ENCODE results near the gene TPCN1.
A peak's percentile ranks its signal among the peaks of the same experiment; 100 is the strongest.

TPCN1 gene

DNA sequence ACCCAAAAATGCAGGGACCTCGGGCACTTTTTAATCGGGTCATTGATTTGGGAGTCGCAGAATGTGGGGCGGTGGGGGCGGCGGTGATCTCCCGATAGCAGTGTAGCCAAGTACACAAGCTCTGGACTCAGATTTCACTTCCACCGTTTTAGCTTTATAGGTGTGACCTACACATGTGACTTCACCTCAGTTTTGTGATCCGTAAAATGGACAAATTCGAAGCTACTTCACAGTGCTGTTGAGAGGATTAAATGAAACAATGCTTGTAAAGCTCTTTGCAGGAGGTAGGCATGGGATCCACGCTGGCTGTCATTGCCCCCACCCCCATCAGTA is 35.3 kb upstream of the TPCN1 start:
- Histone ChIP-seq H3K4me1 (ENCODE audit: insufficient read depth, low read length) (peaks cover 11% of the 10 kb centered on the region; the same call in 1 of the 2 replicates), H3K36me3 (ENCODE audit: insufficient read depth, low read length) (0 out of 2 replicates have a peak, but pooled peaks cover 6% of the 10 kb centered on the region), H3K9me3 (ENCODE audit: control insufficient read depth, insufficient read depth, low read length) (no peaks in the 10 kb centered on the region), H3K9ac (ENCODE audit: low read depth, low read length) (peak overlapping the region; percentile 84)

DNA sequence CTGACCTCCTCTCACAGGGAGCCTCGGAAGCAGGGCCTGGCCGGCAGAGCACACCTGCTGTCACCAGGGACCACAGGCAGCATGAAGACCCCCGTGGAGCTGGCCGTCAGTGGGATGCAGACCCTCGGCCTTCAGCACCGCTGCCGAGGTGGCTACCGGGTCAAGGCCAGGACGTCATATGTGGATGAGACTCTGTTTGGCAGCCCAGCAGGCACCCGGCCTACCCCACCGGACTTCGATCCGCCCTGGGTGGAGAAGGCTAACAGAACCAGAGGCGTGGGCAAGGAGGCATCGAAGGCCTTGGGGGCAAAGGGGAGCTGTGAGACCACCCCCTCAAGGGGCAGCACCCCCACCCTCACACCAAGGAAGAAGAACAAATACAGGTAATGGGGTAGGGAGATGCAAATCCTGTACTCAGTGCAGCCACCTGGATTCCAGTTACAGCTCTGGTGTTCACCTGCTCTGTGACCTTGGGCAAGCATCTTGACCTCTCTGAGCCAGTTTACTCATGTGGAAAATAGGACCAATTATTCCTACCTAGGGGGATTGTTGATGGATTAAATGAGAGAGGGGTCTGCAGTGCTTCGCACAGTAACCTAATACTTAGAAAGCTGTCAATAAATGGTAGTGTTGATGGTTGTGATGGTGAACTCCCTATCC is 34.5 kb upstream of the TPCN1 start:
- no peaks in the 10 kb centered on the region for H3K9me3 ChIP-seq (ENCODE audit: control insufficient read depth, insufficient read depth, low read length)
- no peak overlapping the region; the same call in 1 of the 2 replicates for H3K9ac ChIP-seq (ENCODE audit: low read depth, low read length)
- H3K4me1 ChIP-seq (ENCODE audit: insufficient read depth, low read length): peaks cover 12% of the 10 kb centered on the region; the same call in 1 of the 2 replicates
- H3K36me3 ChIP-seq (ENCODE audit: insufficient read depth, low read length): 0 out of 2 replicates have a peak, but pooled peaks cover 11% of the 10 kb centered on the region

DNA sequence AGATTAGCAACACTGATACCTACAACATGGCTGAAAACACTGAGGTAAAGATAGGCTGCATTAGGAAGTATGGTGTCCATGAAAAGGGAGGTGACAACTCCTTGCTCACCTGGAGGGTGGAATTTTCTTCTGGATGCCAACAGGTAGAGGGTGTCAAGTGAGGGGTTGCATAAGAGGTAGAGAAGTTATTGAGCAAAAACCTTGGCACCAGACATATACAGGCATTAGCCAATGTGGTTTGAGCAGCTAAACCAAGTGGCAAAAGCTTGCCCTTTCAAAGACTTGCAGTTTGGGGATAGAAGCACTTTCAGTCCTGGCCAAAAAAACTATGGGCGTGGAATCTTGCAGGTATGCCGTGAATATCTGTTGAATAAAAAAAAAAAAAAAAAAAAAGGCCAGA is 31.9 kb upstream of the TPCN1 start:
- Histone ChIP-seq H3K9ac (ENCODE audit: low read depth, low read length) (no peak overlapping the region), H3K36me3 (ENCODE audit: insufficient read depth, low read length) (0 out of 2 replicates have a peak, but pooled peaks cover 7% of the 10 kb centered on the region), H3K9me3 (ENCODE audit: control insufficient read depth, insufficient read depth, low read length) (no peaks in the 10 kb centered on the region), H3K4me1 (ENCODE audit: insufficient read depth, low read length) (peaks cover 20% of the 10 kb centered on the region)

DNA sequence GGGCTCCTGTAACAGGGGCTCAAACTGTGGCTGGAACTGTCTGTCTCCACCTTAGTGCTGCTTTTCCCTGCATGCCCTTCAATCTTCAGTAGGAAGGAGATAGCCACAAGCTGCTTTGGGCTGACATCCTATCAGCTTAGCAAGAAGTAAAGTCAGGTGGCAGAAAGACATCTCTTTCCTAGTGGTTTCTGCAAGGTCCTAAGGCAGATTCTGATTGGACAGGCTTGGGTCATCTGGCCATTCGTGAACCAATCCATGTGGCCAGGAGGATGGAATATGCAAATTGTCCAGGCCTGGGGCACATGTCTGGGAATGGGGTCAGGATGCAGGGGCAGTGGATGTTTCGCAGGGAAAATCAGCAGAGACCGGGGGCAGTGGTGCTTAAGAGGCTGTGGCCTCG is 30.5 kb upstream of the TPCN1 start:
- Histone ChIP-seq H3K4me1 (ENCODE audit: insufficient read depth, low read length) (peaks cover 20% of the 10 kb centered on the region), H3K9ac (ENCODE audit: low read depth, low read length) (no peak overlapping the region), H3K36me3 (ENCODE audit: insufficient read depth, low read length) (0 out of 2 replicates have a peak, but pooled peaks cover 7% of the 10 kb centered on the region), H3K9me3 (ENCODE audit: control insufficient read depth, insufficient read depth, low read length) (no peaks in the 10 kb centered on the region)

DNA sequence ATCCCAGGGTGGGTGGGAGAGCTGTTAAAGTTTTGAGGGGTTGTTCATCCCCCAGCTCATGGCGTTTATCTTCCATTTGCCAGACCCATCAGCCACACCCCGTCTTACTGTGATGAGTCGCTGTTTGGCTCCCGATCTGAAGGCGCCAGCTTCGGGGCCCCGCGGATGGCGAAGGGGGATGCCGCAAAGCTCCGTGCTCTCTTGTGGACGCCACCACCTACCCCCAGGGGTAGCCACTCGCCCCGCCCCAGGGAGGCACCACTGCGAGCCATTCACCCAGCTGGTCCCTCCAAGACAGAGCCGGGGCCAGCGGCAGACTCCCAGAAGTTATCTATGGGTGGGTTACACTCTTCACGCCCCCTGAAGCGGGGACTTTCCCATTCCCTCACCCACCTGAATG is 30.0 kb upstream of the TPCN1 start:
- Histone ChIP-seq H3K36me3 (ENCODE audit: insufficient read depth, low read length) (0 out of 2 replicates have a peak, but pooled peaks cover 7% of the 10 kb centered on the region), H3K9me3 (ENCODE audit: control insufficient read depth, insufficient read depth, low read length) (no peaks in the 10 kb centered on the region), H3K4me1 (ENCODE audit: insufficient read depth, low read length) (peaks cover 18% of the 10 kb centered on the region), H3K9ac (ENCODE audit: low read depth, low read length) (no peak overlapping the region)

DNA sequence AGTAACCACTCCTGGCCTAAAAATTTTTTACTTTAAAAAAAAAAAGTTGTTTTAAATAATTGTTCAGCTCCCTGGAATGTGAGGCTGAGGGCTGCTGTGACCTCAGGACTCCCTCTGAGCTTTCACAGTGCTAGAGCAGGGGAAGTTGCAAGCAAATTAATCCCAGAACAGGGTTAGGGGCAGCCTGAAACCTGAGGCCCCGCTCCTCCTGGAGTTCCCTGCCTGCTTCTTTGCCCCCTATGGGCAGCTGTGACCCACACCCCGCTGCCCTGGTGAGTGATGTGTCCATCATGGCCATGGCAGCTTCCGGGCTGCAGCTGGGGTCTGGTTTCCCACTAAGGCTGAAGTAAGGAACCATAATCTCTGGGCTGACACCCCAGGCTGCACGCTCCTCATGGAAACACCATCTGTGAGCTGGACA is 26.3 kb upstream of the TPCN1 start:
- Histone ChIP-seq H3K4me1 (ENCODE audit: insufficient read depth, low read length) (peaks cover 17% of the 10 kb centered on the region), H3K9me3 (ENCODE audit: control insufficient read depth, insufficient read depth, low read length) (no peaks in the 10 kb centered on the region), H3K9ac (ENCODE audit: low read depth, low read length) (no peak overlapping the region), H3K36me3 (ENCODE audit: insufficient read depth, low read length) (0 out of 2 replicates have a peak, but pooled peaks cover 7% of the 10 kb centered on the region)

DNA sequence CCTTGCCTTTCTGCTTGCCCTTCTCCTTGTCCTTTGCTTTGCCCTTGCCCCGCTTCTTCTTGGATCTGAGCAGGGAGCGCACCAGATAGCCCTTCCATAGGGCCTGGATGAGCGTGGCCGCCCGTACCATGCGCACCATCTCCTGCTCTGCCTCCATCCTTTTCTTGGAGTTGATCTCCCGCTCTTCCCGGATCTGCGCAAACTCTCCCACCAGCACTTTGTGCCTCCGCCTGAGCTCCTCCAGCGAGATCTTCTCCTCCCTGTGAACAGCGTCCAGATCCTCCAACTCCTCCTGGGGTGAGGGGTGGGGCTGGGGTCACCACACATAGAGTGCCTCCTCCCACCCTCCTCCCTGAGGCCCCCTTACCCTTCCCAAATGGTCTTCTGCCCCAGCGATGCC is 25.7 kb upstream of the TPCN1 start:
- Histone ChIP-seq H3K9me3 (ENCODE audit: control insufficient read depth, insufficient read depth, low read length) (no peaks in the 10 kb centered on the region), H3K9ac (ENCODE audit: low read depth, low read length) (no peak overlapping the region), H3K36me3 (ENCODE audit: insufficient read depth, low read length) (0 out of 2 replicates have a peak, but pooled peaks cover 7% of the 10 kb centered on the region), H3K4me1 (ENCODE audit: insufficient read depth, low read length) (peaks cover 14% of the 10 kb centered on the region)

DNA sequence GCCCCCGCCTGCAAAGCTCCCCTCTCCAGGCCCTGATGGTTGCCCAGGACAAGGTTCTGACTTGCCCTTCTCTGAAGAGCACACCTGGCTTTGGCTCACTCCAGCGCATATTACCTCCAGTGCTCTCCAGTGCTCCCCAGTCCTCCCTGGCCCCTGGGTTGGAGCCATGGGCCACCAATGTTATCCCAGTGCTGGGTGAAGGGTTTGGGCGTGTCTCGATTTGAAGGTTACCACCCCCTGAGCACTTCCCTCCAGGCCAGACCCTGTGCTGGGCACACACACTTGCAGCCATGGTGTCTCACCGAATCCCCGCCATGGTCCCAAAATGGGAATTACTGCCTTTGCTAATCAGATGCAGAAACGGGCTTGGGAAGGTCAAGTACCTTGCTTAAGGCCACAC is 24.7 kb upstream of the TPCN1 start:
- Histone ChIP-seq H3K9ac (ENCODE audit: low read depth, low read length) (no peak overlapping the region), H3K9me3 (ENCODE audit: control insufficient read depth, insufficient read depth, low read length) (no peaks in the 10 kb centered on the region), H3K4me1 (ENCODE audit: insufficient read depth, low read length) (peaks cover 10% of the 10 kb centered on the region), H3K36me3 (ENCODE audit: insufficient read depth, low read length) (no peaks in the 10 kb centered on the region)

DNA sequence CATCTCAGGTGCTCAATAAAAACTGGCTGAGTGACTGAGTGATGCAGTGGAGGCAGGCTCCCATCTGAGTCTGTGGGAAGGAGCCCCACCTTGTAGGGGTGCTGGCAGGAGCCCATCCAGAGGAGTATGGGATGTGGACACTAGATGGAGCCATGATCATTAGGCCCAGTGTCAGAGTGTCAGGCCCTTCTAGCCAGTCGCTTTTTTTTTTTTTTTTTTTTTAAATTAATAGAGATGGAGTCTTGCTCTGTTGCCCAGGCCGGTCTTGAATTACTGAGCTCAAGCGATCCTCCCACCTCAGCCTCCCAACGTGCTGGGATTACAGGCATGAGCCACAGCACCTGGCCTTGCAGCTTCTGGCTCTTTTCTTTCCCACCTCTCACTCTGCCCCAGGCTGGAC is 24.3 kb upstream of the TPCN1 start:
- peaks cover 10% of the 10 kb centered on the region for H3K4me1 ChIP-seq (ENCODE audit: insufficient read depth, low read length)
- H3K9me3 ChIP-seq (ENCODE audit: control insufficient read depth, insufficient read depth, low read length): no peaks in the 10 kb centered on the region
- H3K9ac ChIP-seq (ENCODE audit: low read depth, low read length): no peak overlapping the region
- H3K36me3 ChIP-seq (ENCODE audit: insufficient read depth, low read length): no peaks in the 10 kb centered on the region

DNA sequence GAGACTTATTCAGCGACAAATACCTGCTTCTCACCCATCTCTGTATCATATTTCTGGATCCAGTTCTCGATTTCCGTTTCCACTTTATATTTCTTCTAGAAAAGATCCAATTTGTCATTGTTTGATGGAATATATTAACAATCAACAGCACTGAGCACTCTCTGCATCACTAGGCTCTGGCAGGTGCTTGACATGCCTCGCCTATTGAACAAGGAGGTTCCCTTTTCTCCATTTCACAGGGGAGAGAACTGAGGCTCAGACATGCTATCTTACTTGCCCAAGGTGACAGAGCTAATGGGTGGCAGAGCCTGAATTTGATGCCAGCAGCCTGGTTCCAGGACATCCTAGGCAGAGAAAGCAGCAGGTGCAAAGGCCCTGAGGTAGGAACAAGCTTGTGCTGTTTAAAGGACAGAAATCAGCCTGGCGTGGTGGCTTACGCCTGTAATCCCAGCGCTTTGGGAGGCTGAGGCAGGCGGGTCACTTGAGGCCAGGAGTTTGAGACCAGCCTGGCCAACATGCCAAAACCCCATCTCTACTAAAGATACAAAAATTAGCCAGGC is 23.7 kb upstream of the TPCN1 start:
- H3K4me1 ChIP-seq (ENCODE audit: insufficient read depth, low read length): peaks cover 6% of the 10 kb centered on the region; the same call in 1 of the 2 replicates
- H3K9ac ChIP-seq (ENCODE audit: low read depth, low read length): no peak overlapping the region
- no peaks in the 10 kb centered on the region for H3K36me3 ChIP-seq (ENCODE audit: insufficient read depth, low read length)
- H3K9me3 ChIP-seq (ENCODE audit: control insufficient read depth, insufficient read depth, low read length): no peaks in the 10 kb centered on the region

DNA sequence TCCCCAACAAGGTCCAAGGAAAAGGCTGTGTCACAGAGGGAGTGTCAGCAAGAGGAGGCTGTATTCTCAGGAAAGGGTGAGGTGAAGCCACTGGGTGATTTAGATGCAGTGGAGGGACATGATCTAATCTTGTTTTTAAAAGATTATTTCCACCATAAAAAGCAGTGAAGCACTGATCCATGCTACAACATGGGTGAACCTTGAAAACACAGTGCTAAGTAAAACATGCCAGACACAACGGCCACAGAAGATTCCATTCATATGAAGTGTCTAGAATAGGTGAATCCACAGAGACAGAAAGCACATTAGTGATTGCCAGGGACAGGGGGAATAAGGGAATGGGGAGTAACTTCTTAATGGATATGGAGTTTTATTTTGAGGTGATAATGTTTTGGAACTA is 23.0 kb upstream of the TPCN1 start:
- Histone ChIP-seq H3K36me3 (ENCODE audit: insufficient read depth, low read length) (no peaks in the 10 kb centered on the region), H3K4me1 (ENCODE audit: insufficient read depth, low read length) (peaks cover 6% of the 10 kb centered on the region; the same call in 1 of the 2 replicates), H3K9ac (ENCODE audit: low read depth, low read length) (no peak overlapping the region), H3K9me3 (ENCODE audit: control insufficient read depth, insufficient read depth, low read length) (no peaks in the 10 kb centered on the region)

DNA sequence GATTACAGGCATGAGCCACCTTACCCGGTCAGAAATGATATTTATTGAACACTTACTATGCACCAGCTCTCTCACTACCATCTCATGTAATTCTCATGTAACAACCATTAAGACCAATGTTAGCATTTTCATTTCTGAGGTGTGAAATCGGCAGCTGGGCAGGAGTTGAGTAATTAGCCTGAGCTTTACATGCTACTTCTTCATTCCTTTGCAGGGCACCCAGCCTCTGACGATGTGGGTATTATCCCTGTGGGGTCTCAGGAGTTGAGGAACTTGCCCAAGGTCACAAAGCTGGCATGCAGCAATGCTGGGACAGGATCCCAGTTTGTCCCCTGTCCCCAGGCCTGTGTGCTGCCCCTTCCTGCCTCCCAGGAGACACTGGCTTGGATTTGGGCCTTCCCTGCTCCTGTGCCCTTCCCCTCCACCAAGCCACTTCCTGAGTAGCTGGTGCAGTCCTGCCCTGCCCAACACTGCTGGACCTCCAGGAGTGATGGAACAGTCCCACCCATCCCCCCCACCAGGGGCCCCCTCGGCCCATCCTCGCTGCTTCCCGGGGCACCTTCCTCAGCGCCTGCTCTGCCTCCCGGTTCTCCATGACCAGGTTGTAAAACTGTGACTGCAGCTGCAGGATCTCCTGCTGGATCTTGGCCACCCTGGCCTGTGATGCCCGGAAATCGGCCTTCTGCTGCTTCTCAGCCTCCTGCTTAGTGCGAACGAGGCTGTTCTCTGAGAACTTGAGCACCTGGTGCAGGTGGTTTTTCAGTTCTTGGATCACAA is 21.1 kb upstream of the TPCN1 start:
- Histone ChIP-seq H3K36me3 (ENCODE audit: insufficient read depth, low read length) (no peaks in the 10 kb centered on the region), H3K9ac (ENCODE audit: low read depth, low read length) (no peak overlapping the region), H3K4me1 (ENCODE audit: insufficient read depth, low read length) (peaks cover 2% of the 10 kb centered on the region; the same call in 1 of the 2 replicates), H3K9me3 (ENCODE audit: control insufficient read depth, insufficient read depth, low read length) (no peaks in the 10 kb centered on the region)

DNA sequence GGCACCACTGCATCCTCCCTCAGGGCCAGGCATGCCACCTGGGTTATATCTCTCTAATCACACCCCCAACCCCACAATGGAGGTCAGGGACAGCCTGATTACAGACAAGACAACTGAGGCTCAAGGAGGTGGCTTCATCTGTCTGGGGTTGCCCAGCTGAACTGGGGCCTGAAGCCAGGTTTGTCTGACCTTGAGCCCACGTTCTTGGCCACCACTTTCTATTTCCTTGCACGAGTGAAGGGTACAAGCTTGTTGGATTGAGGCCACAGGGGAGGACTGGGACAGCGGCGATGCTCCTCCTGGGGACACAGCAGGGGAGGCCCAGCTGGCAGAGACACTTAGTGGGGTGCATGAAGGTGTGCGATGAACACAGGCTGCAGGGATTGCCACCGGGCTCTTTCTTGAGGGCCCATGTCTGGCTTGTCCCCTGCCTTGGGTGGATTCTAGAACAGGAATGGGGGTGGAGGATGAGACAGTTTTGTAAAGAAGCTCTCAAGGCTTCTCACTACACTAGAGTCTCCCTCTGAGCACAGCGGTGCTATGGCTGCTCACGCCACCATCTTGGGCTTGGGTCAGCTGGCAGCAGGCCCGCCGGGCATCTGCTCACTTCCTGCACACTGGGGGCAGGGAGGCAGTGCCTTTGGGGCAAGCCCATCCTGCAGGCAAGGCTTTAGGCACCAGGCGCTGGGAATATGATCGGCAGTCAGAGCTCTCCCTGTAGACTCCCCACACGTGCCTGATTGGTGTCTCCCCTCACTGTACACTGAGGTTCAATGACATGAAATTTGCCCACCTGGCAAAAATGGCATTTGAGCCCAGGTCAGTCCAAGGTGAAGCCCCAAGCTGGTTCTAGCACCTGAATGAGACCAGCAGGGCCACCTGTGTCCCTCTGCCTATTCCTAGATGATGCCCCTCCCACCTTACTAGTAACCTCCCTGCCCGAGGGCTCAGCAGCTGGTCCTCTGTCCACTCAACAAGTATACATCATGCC is 19.8 kb upstream of the TPCN1 start:
- Histone ChIP-seq H3K36me3 (ENCODE audit: insufficient read depth, low read length) (no peaks in the 10 kb centered on the region), H3K9ac (ENCODE audit: low read depth, low read length) (no peak overlapping the region), H3K9me3 (ENCODE audit: control insufficient read depth, insufficient read depth, low read length) (no peaks in the 10 kb centered on the region; the same call in 1 of the 2 replicates), H3K4me1 (ENCODE audit: insufficient read depth, low read length) (peaks cover 2% of the 10 kb centered on the region; the same call in 1 of the 2 replicates)

All from ES-I3 (cell line).